NB4 (cell line): ENCODE results near the gene TBC1D2B.
"Not testable (repeated sequence)": the region's sequence is repeated elsewhere in the genome, so short reads cannot be mapped to it uniquely, and the experiment has no call there.

Experiments used
- DNase-seq: peaks from one replicate; pipeline ENCODE4 v3.0.0; 2010; ENCODE audit warnings: low read depth
- H3K4me3 ChIP-seq: one replicate; pipeline ENCODE4 v1.5.1; 2011; ENCODE audit warnings: mild to moderate bottlenecking, low read depth, low read length, moderate library complexity
- MYC ChIP-seq: IDR thresholded peaks from 2 replicates; pipeline ENCODE4 v1.6.1; 2011; ENCODE audit warnings: low read depth, low read length
- POLR2A ChIP-seq: IDR thresholded peaks from 2 replicates; pipeline ENCODE4 v1.6.1; 2011; ENCODE audit warnings: mild to moderate bottlenecking; ENCODE audit not compliant: insufficient read length; ENCODE audit errors: extremely low read depth
- TF ChIP-seq, protein P1 (sequence below): IDR thresholded peaks from one replicate; pipeline ENCODE4 v1.5.1; 2012; ENCODE audit warnings: low read depth, low read length
- TF ChIP-seq, protein P2 (sequence below): IDR thresholded peaks from 2 replicates; pipeline ENCODE4 v1.6.1; 2011; ENCODE audit warnings: low read depth, low read length

Gene TBC1D2B

DNA sequence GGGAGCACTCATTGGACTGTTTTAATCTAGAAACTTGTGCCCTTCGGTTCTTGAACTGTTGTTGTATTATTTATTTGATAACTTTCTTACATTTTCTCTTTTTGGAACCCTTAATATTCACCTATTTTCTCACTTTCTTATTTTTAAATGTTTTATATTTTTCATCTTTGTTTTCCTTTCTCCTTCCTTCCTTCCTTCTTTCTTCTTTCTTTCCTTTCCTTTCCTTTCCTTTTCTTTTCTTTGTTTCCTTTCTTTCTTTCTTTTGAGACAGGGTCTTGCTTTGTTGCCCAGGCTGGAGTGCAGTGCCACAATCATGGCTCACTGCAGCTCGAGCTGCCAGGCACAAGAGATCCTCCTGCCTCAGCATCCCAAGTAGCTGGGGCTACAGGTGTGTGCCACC lies 108.5 kb downstream of the TBC1D2B start:
- DNase-seq = no peak
- no peak for TF ChIP-seq POLR2A
- TF ChIP-seq, protein P1, sequence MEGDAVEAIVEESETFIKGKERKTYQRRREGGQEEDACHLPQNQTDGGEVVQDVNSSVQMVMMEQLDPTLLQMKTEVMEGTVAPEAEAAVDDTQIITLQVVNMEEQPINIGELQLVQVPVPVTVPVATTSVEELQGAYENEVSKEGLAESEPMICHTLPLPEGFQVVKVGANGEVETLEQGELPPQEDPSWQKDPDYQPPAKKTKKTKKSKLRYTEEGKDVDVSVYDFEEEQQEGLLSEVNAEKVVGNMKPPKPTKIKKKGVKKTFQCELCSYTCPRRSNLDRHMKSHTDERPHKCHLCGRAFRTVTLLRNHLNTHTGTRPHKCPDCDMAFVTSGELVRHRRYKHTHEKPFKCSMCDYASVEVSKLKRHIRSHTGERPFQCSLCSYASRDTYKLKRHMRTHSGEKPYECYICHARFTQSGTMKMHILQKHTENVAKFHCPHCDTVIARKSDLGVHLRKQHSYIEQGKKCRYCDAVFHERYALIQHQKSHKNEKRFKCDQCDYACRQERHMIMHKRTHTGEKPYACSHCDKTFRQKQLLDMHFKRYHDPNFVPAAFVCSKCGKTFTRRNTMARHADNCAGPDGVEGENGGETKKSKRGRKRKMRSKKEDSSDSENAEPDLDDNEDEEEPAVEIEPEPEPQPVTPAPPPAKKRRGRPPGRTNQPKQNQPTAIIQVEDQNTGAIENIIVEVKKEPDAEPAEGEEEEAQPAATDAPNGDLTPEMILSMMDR = no peak
- TF ChIP-seq, protein P2, sequence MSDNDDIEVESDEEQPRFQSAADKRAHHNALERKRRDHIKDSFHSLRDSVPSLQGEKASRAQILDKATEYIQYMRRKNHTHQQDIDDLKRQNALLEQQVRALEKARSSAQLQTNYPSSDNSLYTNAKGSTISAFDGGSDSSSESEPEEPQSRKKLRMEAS = no peak
- TF ChIP-seq MYC = no peak
- H3K4me3 ChIP-seq = no peak overlapping the region

DNA sequence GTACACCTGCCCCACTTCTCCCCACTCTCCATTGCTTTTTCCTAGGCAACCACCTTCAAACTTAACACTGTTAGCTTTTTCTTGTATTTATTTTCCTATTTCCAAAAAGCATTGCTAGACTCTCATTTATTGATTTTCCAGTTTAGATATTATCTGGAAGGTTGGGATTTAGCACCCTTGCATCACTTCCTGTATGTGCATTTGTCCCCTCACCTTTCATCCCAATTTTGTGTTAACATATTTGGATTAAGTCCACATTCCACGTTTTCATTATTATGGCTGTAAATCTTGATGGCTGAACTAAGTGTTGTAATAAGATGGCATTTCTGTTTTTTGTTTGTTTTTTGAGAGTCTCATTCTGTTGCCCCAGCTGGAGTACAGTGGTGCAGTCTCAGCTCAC lies 109.7 kb downstream of the TBC1D2B start:
- no peak overlapping the region for H3K4me3 ChIP-seq
- no peak for DNase-seq
- TF ChIP-seq, protein P2 = no peak
- TF ChIP-seq, protein P1 = no peak
- TF ChIP-seq MYC (no peak), POLR2A (no peak)

DNA sequence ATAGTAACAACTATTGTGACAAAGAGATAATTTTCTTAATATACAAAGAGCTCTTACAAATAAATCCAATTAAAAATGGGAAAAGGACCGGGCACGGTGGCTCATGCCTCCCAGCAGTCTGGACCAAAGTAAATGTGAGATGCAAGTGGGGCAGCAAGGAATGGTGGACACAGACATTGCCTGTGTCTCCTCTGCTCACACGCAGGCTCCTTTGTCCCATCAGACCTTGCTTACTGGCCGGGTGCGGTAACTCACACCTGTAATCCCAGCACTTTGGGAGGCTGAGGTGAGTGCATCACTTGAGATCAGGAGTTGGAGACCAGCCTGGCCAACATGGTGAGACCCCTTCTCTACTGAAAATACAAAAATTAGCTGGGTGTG lies 110.3 kb downstream of the TBC1D2B start:
- not testable (repeated sequence) for DNase-seq, H3K4me3 ChIP-seq

DNA sequence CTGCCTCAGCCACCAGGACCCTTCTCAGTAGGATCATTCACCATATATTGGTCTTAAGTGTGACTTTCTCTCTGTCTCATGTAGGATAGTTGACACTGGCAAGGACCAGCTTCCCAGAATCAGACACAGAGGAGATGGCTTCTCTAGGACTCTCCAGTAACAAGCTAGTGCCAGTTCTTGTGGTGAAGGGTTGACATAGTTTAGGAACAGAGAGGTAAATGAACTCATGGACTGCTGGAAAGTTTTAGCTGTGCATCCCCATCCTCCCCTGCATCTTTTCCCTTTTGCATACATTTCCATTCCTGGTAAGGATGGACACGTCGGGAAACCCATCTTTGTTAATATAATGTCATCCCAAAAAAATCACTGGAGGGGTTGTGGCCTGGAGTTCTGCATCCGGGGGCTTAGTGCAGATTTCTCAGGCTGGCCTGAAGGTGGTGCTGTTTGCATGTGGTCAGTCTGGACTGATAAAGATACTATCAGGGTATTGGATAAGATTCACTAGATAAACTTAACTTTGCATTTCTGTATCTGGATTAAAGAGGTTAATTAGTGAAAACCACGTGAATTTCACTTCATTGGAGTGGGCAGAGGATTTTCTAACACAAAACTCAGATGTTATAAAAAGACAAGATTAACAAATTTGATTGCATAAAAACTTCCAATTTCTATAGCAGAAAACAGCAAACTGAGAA lies 110.8 kb downstream of the TBC1D2B start:
- peak; percentile 71 for DNase-seq
- TF ChIP-seq, protein P1 = peak; percentile 93
- TF ChIP-seq, protein P2 = 0 out of 2 replicates have a peak, but pooled peaks have one; percentile 31
- TF ChIP-seq POLR2A = no peak
- H3K4me3 ChIP-seq = no peak overlapping the region

DNA sequence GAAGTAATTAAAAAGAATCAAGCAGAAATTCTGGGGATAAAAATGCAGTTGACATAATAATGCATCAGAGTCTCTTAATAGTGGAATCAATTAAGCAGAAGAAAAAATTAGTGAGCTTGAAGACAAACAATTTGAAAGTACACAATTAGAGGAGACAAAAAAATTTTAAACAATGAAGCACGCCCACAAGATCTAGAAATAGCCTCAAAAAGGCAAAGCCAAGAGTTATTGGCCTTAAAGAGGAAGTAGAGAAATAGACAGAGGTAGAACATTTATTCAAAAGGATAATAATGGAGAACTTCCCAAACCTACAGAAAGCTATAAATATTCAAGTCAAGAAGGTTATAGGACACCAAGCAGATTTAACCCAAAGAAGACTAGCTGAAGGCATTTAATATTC lies 113.3 kb downstream of the TBC1D2B start:
- peak; percentile 45 for DNase-seq

DNA sequence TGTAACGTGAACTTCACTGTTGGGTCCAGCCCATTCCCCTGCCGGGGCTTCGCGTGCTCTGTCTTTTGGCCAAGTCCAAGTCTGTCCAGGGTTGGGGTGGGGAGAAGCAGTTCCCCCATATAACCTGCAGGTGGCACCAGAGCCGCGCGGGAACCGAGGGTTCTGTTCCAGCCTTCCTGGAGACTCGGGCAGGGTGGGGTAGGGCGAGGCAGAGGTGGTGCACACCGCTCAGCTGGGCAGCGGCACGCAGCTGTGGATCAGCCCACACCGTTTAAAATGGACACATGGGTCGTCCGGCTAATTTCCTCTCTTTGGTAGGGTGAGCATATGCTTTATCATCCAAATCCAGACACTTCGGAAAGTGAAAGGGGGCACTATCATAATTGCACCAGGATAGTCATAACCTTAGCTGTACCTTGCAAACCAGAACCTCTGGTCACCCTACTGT lies 118.1 kb downstream of the TBC1D2B start:
- TF ChIP-seq POLR2A = no peak
- TF ChIP-seq, protein P1 = peak; percentile 90
- TF ChIP-seq MYC = peak; percentile 75
- TF ChIP-seq, protein P2 = peak; percentile 71
- DNase-seq = peak; percentile 83
- no peak overlapping the region for H3K4me3 ChIP-seq

More for the DNA sequence above, 113.3 kb downstream of the TBC1D2B start:
- TF ChIP-seq, protein P2 = no peak
- TF ChIP-seq POLR2A (no peak), MYC (no peak)
- TF ChIP-seq, protein P1 = no peak
- H3K4me3 ChIP-seq = no peak overlapping the region

DNA sequence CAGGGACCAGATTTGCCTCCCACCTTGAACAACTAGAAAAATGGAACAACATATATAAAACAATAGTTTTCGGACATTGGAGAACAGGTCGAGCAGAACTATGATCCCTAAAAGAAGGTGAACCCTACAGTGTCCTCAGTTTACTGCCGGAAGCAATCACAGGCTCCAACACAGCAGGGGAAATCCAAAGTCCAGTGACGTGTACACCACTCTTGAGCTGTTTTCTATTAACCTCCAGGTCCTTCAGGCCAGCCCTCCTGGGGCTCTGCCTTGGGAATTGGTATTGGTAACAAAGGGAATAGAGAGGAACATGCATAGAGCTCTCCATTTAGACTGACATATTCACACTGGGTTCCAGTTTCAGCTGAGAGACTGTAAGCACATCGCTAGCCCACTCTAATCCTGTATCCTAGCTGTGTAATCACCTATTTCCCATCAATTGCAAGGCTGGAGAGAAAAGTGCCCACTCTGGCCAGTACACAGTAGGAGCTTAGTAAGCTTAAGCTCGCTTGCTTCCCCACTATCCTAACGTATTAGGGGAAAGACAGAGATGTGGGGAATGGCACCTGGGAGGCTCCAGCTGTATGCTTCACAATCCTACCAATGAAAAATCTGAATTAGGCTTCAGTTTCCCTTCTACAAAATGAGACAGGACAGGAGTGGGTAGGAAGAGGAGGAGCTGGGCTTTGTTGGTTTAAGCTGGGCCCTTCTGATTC lies 118.6 kb downstream of the TBC1D2B start:
- not testable (repeated sequence) for DNase-seq, H3K4me3 ChIP-seq

DNA sequence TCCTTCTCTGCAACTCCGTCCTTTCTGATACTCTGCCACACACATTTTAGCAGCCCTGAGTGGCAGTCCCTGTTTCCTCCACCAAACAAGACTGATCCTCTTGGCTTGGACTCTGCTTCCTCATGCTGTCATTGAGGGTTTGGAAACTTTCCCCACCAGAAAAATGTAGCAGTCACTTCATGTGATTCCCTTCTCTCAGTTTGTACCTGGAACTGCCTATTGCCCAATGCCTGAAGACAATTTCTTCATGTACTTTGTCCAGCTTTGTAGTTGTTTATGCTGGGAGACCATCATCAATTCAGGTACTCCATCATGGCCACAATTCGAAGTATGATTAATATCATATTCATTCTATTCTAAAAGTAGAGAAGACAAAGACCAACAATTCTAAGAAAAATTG lies 119.5 kb downstream of the TBC1D2B start:
- not testable (repeated sequence) for DNase-seq, H3K4me3 ChIP-seq

DNA sequence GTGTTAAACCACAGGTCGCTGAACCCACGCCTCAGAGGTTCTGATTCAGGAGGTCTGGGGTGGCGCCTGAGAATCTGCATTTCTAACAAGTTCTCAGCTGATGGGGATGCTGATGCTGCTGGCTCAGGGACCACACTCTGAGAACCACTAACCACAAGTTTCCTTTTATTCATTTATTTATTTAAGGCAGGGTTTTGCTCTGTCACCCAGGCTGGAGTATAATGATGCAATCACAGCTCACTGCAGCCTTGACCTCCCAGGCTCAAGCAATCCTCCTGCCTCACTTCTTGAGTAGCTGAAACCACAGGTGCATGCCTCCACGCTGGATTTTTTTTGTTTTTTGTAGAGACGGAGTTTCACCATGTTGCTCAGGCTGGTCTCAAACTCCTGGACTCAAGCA lies 123.6 kb downstream of the TBC1D2B start:
- H3K4me3 ChIP-seq = not testable (repeated sequence)
- peak; percentile 88 for DNase-seq
